HG03439 (cell line): ENCODE data around the gene ERN2.
"Not testable (repeated sequence)": the region's sequence is repeated elsewhere in the genome, so short reads cannot be mapped to it uniquely, and the experiment has no call there.

Source experiments
- ATAC-seq: cut with Tn5 transposase; IDR thresholded peaks from one replicate; pipeline ENCODE4 v1.9.1; 2021; ENCODE audit warnings: mild to moderate bottlenecking, moderate library complexity; ENCODE audit not compliant: unreplicated experiment

The ERN2 gene

GRCh38 chr16:23712976-23713375, at the start of gene ERN2:
Gene ERN2, minus strand, starts transcription at chr16:23713222. Its CDS starts 35 bp downstream, at chr16:23713187.
- ATAC-seq = no peak

- ATAC-seq = no peak
Measured at GRCh38 chr16:23757937-23758619, 45.1 kb upstream of the ERN2 start.

- ATAC-seq = no peak
Measured at GRCh38 chr16:23757116-23757515, 44.1 kb upstream of the ERN2 start.

DNA sequence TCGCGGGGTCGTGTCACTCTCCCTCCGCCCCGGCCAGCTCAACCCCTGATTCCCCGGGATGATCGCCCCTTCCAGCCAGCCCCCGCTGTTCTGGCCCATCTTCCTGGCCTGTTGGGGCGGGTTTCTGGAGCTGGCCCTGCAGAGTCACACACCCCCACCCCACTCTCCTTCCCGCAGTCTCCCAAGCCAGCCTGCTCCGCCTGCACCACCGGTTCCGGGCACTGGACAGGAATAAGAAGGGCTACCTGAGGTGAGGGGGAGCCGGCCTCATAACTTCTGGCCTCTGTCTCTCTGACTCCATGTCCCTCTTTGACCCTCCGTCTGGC, 42.4 kb upstream of the ERN2 start:
- ATAC-seq = no peak

- no peak for ATAC-seq
Measured at GRCh38 chr16:23754594-23755483, 41.8 kb upstream of the ERN2 start, which contains the start of gene CHP2. Gene CHP2, plus strand, starts transcription at chr16:23755026. Its CDS starts 24 bp downstream, at chr16:23755050.

GRCh38 chr16:23753908-23754593, 41.0 kb upstream of the ERN2 start:
- ATAC-seq = no peak

- not testable (repeated sequence) for ATAC-seq
Measured at GRCh38 chr16:23751053-23751452, 38.0 kb upstream of the ERN2 start.

- no peak for ATAC-seq
Measured at GRCh38 chr16:23748630-23749029, 35.6 kb upstream of the ERN2 start.

GRCh38 chr16:23745263-23745662, 32.2 kb upstream of the ERN2 start:
- ATAC-seq = no peak

DNA sequence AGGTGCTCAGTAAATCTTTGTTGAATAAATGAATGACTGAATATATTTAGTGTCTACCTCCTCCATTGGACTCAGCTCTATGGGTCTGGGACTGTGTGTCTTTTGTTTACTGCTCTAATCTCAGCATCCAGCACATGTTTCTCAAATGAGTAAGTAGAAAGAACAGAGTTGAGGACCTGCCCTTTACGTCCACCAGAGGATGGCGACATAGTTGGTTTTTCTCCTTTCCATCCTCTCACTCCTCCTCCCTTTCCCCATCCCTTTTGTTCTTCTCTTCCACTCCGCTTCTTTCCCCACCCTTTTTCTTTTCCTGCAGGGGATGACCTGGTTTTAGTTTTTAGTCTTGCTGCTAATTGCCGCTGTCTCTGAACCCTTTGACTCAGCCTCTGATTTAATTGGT, 29.7 kb upstream of the ERN2 start:
- ATAC-seq = no peak

GRCh38 chr16:23741675-23742303, 28.8 kb upstream of the ERN2 start:
- ATAC-seq = no peak

DNA sequence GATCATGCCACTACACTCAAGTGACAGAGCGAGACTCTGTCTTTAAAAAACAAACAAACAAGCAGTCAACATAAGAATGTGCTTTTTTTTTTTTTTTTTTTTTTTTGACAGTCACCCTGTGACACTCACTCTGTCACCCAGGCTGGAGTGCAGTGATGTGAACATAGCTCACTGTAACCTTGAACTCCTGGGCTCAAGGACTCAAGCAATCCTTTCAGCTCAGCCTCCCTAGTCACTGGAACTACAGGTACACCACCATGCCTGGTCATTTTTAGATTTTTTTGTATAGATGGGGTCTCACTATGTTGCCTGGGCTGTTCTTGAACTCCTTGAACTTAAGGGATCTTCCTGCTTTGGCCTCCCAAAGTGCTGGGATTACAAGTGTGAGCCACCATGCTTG, 26.5 kb upstream of the ERN2 start:
- ATAC-seq = no peak

DNA sequence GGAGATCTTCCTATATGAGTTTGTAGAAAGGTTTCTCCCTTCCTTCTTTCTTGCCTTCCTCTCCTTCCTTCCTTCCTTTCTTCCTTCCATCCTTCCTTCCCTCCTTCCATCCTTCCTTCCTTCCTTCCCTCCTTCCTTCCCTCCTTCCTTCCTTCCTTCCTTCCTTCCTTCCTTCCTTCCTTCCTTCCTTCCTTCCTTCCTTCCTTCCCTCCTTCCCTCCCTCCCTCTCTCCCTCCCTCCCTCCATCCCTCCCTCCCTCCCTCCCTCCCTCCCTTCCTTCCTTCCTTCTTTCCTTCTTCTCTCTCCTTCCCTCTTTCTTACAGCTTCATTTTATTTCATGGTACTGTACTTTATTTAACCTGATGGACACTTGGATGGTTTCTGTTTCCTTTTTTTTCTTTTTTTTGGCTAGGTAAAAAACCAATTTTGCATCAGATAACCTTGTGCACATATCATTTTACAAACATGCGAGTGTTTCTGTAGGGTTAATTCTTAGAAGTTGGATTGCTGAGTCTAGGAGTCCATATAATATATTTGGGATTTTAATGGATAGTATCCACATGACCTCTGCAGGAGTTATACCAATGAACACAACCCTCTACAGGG, 24.5 kb upstream of the ERN2 start:
- ATAC-seq = not testable (repeated sequence)

GRCh38 chr16:23734176-23734893, 21.3 kb upstream of the ERN2 start:
- ATAC-seq = no peak

DNA sequence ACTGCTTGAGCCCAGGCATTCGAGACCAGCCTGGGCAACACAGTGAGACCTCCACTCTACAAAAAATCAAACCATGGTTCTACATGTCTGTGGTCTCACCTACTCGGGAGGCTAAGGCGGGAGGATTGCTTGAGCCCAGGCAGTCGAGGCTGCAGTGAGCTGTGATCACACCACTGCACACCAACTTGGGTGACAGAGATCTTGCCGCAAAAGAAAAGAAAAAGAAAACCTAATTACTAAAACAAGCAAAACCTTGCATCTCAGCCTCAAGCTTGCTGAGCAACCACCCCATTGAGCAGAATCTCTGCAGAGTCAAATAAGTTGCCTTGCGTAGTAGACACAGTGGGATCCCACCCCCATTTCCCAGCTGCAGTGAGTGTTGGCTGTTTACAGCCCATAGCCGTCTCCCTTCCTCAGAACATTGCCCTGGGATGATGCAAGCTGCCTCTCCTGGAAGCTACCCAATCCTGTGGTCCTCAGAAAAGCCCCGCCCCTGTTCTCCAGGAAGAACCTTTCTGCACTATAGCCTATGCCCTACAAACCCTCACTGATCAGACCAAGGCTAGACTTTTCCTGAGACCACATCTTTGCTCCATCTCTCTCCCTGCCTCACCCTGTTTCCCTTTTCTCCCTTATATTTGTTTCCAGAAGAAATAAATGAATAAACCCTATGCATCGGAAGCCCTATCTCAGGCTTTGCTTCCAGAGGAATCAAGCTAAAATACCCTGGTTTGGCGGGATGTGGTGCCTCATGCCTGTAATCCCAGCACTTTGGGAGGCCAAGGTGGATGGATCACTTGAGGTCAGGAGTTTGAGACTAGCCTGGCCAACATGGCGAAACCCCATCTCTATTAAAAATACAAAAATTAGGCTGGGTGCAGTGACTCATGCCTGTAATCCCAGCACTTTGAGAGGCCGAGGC, 16.7 kb upstream of the ERN2 start:
- ATAC-seq = no peak

DNA sequence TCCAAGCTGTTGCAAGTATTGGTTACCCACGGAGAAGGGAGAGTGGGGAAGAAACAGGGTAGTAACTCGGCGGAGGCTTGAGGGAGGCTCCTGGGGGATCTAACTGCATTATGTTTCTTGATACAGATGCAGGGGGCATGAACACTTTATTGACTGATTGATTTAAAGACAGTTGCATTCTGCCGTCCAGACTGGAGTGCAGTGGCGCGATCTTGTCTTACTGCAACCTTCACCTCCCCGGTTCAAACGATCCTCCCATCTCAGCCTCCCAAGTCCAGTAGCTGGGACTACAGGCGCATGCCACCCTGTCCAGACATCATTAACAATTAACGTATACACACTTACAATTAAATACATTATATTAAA, 15.1 kb upstream of the ERN2 start:
- ATAC-seq = no peak

GRCh38 chr16:23726710-23727109, 13.7 kb upstream of the ERN2 start:
- ATAC-seq = no peak

GRCh38 chr16:23724785-23725131, 11.7 kb upstream of the ERN2 start:
- no peak for ATAC-seq

DNA sequence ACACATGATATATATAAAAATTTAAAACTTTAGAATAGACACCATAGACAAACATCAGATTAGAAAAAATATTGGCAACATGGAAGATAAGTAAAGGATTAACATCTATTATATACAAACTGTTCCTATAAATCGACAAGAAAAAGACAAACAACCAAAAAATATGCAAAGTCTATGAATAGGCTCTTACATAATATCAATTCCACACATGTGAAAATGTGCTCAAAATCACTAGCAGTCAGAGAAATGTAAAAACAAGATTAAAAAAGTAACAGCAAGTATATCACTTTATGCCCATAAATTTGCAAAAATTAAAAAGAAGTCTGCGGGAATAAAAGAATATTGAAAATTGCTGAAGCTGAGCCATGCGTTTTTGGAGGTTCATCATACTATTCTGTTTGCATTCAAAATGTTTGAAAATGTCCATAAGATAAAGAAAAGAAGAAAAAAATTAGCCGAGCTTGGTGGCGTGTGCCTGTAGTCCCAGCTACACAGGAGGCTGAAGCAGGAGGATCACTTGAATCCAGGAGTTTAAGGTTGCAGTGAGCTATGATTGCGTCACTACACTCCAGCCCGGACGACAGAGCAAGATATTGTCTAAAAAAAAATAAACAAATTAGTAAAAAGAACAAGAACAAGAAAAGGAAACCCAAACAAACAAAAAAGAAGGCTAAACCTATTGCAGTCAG, 11.2 kb upstream of the ERN2 start:
- ATAC-seq = no peak
